Activated T-cell treated with anti-CD3 and anti-CD28 coated beads, Interleukin-2, amount 50 U/mL, for 4 hours (primary cell): ENCODE measurements around the gene TMEM79. TPM values are rescaled to one million over a fixed set of nuclear protein-coding genes. Genes with fewer than 3 reads are reported as not detected.
A peak's percentile ranks its signal among the peaks of the same experiment; 100 is the strongest.

Experiments used
- ATAC-seq, 2 donors: fragments of 200-7000 bp; cut with Tn5 transposase; one replicate each; pipeline ENCODE4 v1.10.0; 2021
- DNase-seq: peaks from one replicate; pipeline ENCODE4 v3.0.0-alpha.2; 2020
- H3K27me3 Mint-ChIP-seq: one replicate; pipeline ENCODE4 v1.8.0; 2021; ENCODE audit warnings: low read depth, mixed read lengths
- H3K36me3 Mint-ChIP-seq: one replicate; pipeline ENCODE4 v1.8.0; 2022; ENCODE audit warnings: mixed read lengths; ENCODE audit not compliant: insufficient read depth
- H3K4me1 Mint-ChIP-seq: one replicate; pipeline ENCODE4 v1.8.0; 2021; ENCODE audit warnings: low read depth, mixed read lengths
- H3K4me3 Mint-ChIP-seq: one replicate; pipeline ENCODE4 v1.8.0; 2021; ENCODE audit warnings: mild to moderate bottlenecking, moderate library complexity, mixed read lengths
- H3K9me3 Mint-ChIP-seq: one replicate; pipeline ENCODE4 v1.8.0; 2021; ENCODE audit warnings: mixed read lengths
- total RNA-seq, 3 donors: library from RNA; stranded (reverse); gene quantifications; one replicate each; pipeline ENCODE4 v1.2.1, GENCODE V29; 2021

TMEM79 gene
- total RNA-seq, 3 donors from 2014 or later: 6.3 to 6.9 (median 6.4) TPM

GRCh38 chr1:156281693-156282478, 2.2 kb upstream of the TMEM79 start:
- Mint-ChIP-seq H3K4me3 (peak overlapping the region; percentile 98), H3K9me3 (no peaks in the 10 kb centered on the region), H3K27me3 (no peaks in the 10 kb centered on the region), H3K36me3 (peaks cover 22% of the 10 kb centered on the region), H3K4me1 (peaks cover 34% of the 10 kb centered on the region)
- ATAC-seq (no peak), DNase-seq (no peak)

GRCh38 chr1:156282479-156283222, 1.5 kb upstream of the TMEM79 start, which contains the start of gene SMG5:
TSS of gene SMG5 (minus strand) at chr1:156282825. CDS start at chr1:156282680, 145 bp downstream.
- Mint-ChIP-seq H3K27me3 (no peaks in the 10 kb centered on the region), H3K4me1 (peaks cover 34% of the 10 kb centered on the region), H3K4me3 (peak within 1 kb of the TSS; percentile 98), H3K36me3 (peaks cover 15% of the 10 kb centered on the region), H3K9me3 (no peaks in the 10 kb centered on the region)
- DNase-seq: peak; percentile 93
- ATAC-seq: peak; percentile 91 to 95

GRCh38 chr1:156283521-156283920, 604 bp upstream of the TMEM79 start:
- peaks cover 34% of the 10 kb centered on the region for H3K4me1 Mint-ChIP-seq
- H3K4me3 Mint-ChIP-seq: peak overlapping the region; percentile 98
- ATAC-seq: no peak
- DNase-seq: no peak
- no peaks in the 10 kb centered on the region for H3K9me3 Mint-ChIP-seq
- peaks cover 7% of the 10 kb centered on the region for H3K36me3 Mint-ChIP-seq
- H3K27me3 Mint-ChIP-seq: no peaks in the 10 kb centered on the region

GRCh38 chr1:156284757-156285156, 632 bp downstream of the TMEM79 start:
- no peak for ATAC-seq
- peaks cover 11% of the 10 kb centered on the region for H3K36me3 Mint-ChIP-seq

GRCh38 chr1:156285437-156285836, 1.3 kb downstream of the TMEM79 start:
- H3K27me3 Mint-ChIP-seq: no peaks in the 10 kb centered on the region
- H3K36me3 Mint-ChIP-seq: peaks cover 12% of the 10 kb centered on the region
- DNase-seq: no peak
- ATAC-seq: no peak
- no peaks in the 10 kb centered on the region for H3K9me3 Mint-ChIP-seq
- H3K4me3 Mint-ChIP-seq: no peak overlapping the region
- H3K4me1 Mint-ChIP-seq: peaks cover 29% of the 10 kb centered on the region

More at GRCh38 chr1:156284757-156285156, 632 bp downstream of the TMEM79 start:
- Mint-ChIP-seq H3K4me3 (no peak overlapping the region), H3K4me1 (peaks cover 34% of the 10 kb centered on the region), H3K27me3 (no peaks in the 10 kb centered on the region), H3K9me3 (no peaks in the 10 kb centered on the region)
- no peak for DNase-seq

GRCh38 chr1:156286061-156286460, 1.9 kb downstream of the TMEM79 start:
- no peaks in the 10 kb centered on the region for H3K27me3 Mint-ChIP-seq
- H3K4me1 Mint-ChIP-seq: peaks cover 23% of the 10 kb centered on the region
- peaks cover 14% of the 10 kb centered on the region for H3K36me3 Mint-ChIP-seq
- no peak overlapping the region for H3K4me3 Mint-ChIP-seq
- ATAC-seq (no peak), DNase-seq (no peak)
- H3K9me3 Mint-ChIP-seq: no peaks in the 10 kb centered on the region

- ATAC-seq (no peak), DNase-seq (no peak)
- peaks cover 16% of the 10 kb centered on the region for H3K36me3 Mint-ChIP-seq
- H3K27me3 Mint-ChIP-seq: no peaks in the 10 kb centered on the region
- no peaks in the 10 kb centered on the region for H3K9me3 Mint-ChIP-seq
- H3K4me3 Mint-ChIP-seq: no peak overlapping the region
- peaks cover 7% of the 10 kb centered on the region for H3K4me1 Mint-ChIP-seq
Measured at GRCh38 chr1:156289857-156290256, 5.7 kb downstream of the TMEM79 start.

GRCh38 chr1:156291226-156292061, 7.3 kb downstream of the TMEM79 start:
- Mint-ChIP-seq H3K36me3 (peaks cover 13% of the 10 kb centered on the region), H3K27me3 (no peaks in the 10 kb centered on the region), H3K4me3 (no peak overlapping the region), H3K9me3 (no peaks in the 10 kb centered on the region), H3K4me1 (peaks cover 18% of the 10 kb centered on the region)
- DNase-seq (no peak), ATAC-seq (peak; percentile 34 to 49)

- Mint-ChIP-seq H3K36me3 (peaks cover 13% of the 10 kb centered on the region), H3K4me3 (no peak overlapping the region)
Measured at GRCh38 chr1:156293098-156293434, 8.9 kb downstream of the TMEM79 start.

GRCh38 chr1:156293895-156294294, 9.8 kb downstream of the TMEM79 start:
- no peak overlapping the region for H3K4me3 Mint-ChIP-seq
- no peak for DNase-seq
- no peak for ATAC-seq
- H3K4me1 Mint-ChIP-seq: peaks cover 18% of the 10 kb centered on the region
- H3K9me3 Mint-ChIP-seq: no peaks in the 10 kb centered on the region
- H3K27me3 Mint-ChIP-seq: no peaks in the 10 kb centered on the region
- peaks cover 10% of the 10 kb centered on the region for H3K36me3 Mint-ChIP-seq

More at GRCh38 chr1:156293098-156293434, 8.9 kb downstream of the TMEM79 start:
- H3K4me1 Mint-ChIP-seq: peaks cover 18% of the 10 kb centered on the region
- H3K27me3 Mint-ChIP-seq: no peaks in the 10 kb centered on the region
- no peak for DNase-seq
- ATAC-seq: no peak
- H3K9me3 Mint-ChIP-seq: no peaks in the 10 kb centered on the region

- DNase-seq (peak; percentile 34), ATAC-seq (peak; percentile 79 to 87)
- H3K4me3 Mint-ChIP-seq: peak within 1 kb of the TSS; percentile 87
- peaks cover 18% of the 10 kb centered on the region for H3K4me1 Mint-ChIP-seq
- H3K9me3 Mint-ChIP-seq: no peaks in the 10 kb centered on the region
- H3K27me3 Mint-ChIP-seq: no peaks in the 10 kb centered on the region
- peaks cover 4% of the 10 kb centered on the region for H3K36me3 Mint-ChIP-seq
Measured at GRCh38 chr1:156295391-156295947, 11.3 kb downstream of the TMEM79 start, which contains the start of gene GLMP. TSS of gene GLMP (minus strand) at chr1:156295679. CDS start at chr1:156295645, 34 bp downstream.

GRCh38 chr1:156298852-156299357, 14.8 kb downstream of the TMEM79 start, which contains the start of gene VHLL:
TSS of gene VHLL (minus strand) at chr1:156299307. CDS start at chr1:156299189, 118 bp downstream.
- no peak for ATAC-seq
- no peaks in the 10 kb centered on the region for H3K36me3 Mint-ChIP-seq
- no peak for DNase-seq
- peaks cover 18% of the 10 kb centered on the region for H3K4me1 Mint-ChIP-seq
- H3K27me3 Mint-ChIP-seq: no peaks in the 10 kb centered on the region
- H3K9me3 Mint-ChIP-seq: no peaks in the 10 kb centered on the region
- H3K4me3 Mint-ChIP-seq: no peak within 1 kb of the TSS

GRCh38 chr1:156303241-156303640, 19.1 kb downstream of the TMEM79 start:
- Mint-ChIP-seq H3K36me3 (peaks cover 12% of the 10 kb centered on the region), H3K9me3 (no peaks in the 10 kb centered on the region), H3K27me3 (no peaks in the 10 kb centered on the region), H3K4me3 (no peak overlapping the region), H3K4me1 (no peaks in the 10 kb centered on the region)
- no peak for DNase-seq
- no peak for ATAC-seq
